ENCODE measurements around the gene DIP2C.
"Not testable (repeated sequence)": the region's sequence is repeated elsewhere in the genome, so short reads cannot be mapped to it uniquely, and the experiment has no call there.

DIP2C gene

GRCh38 chr10:317271-317769, 372.1 kb downstream of the DIP2C start:
- DNase-seq = peak; percentile 65

GRCh38 chr10:316390-316789, 373.1 kb downstream of the DIP2C start:
- no peak for DNase-seq

- peak; percentile 50 for DNase-seq
Measured at GRCh38 chr10:314871-315270, 374.6 kb downstream of the DIP2C start.

- DNase-seq = no peak
Measured at GRCh38 chr10:314381-314780, 375.1 kb downstream of the DIP2C start.

- DNase-seq = no peak
Measured at GRCh38 chr10:311901-312665, 377.4 kb downstream of the DIP2C start.

- peak; percentile 75 for DNase-seq
Measured at GRCh38 chr10:310976-311639, 378.4 kb downstream of the DIP2C start.

- DNase-seq = no peak
Measured at GRCh38 chr10:310371-310770, 379.1 kb downstream of the DIP2C start.

- no peak for DNase-seq
Measured at GRCh38 chr10:308572-309085, 380.8 kb downstream of the DIP2C start.

GRCh38 chr10:308101-308500, 381.4 kb downstream of the DIP2C start:
- DNase-seq = no peak

GRCh38 chr10:307659-308058, 381.8 kb downstream of the DIP2C start:
- DNase-seq = no peak

- DNase-seq = no peak
Measured at GRCh38 chr10:306675-307185, 382.7 kb downstream of the DIP2C start.

GRCh38 chr10:306007-306674, 383.3 kb downstream of the DIP2C start:
- DNase-seq = peak; percentile 58

- DNase-seq = no peak
Measured at GRCh38 chr10:305034-305433, 384.4 kb downstream of the DIP2C start.

GRCh38 chr10:301536-301935, 387.9 kb downstream of the DIP2C start:
- DNase-seq = no peak

- not testable (repeated sequence) for DNase-seq
Measured at GRCh38 chr10:300580-300979, 388.9 kb downstream of the DIP2C start.

GRCh38 chr10:299969-300368, 389.5 kb downstream of the DIP2C start:
- no peak for DNase-seq

- DNase-seq = no peak
Measured at GRCh38 chr10:299512-299911, 390.0 kb downstream of the DIP2C start.

GRCh38 chr10:298033-298432, 391.4 kb downstream of the DIP2C start:
- DNase-seq = no peak

GRCh38 chr10:297567-297966, 391.9 kb downstream of the DIP2C start:
- DNase-seq = peak; percentile 77

GRCh38 chr10:293636-294035, 395.8 kb downstream of the DIP2C start:
- DNase-seq = no peak

- no peak for DNase-seq
Measured at GRCh38 chr10:290026-290725, 399.3 kb downstream of the DIP2C start.

- DNase-seq = no peak
Measured at GRCh38 chr10:289581-289980, 399.9 kb downstream of the DIP2C start.

All from fibroblast of skin of abdomen (primary cell).